Dedifferentiated amniotic fluid mesenchymal stem cell (primary cell): ENCODE results near the gene VAX1.
"Not testable (repeated sequence)": the region's sequence is repeated elsewhere in the genome, so short reads cannot be mapped to it uniquely, and the experiment has no call there.

Source experiments
- DNase-seq: peaks from one replicate; pipeline ENCODE4 v3.0.0-alpha.2; 2016; ENCODE audit errors: extremely low spot score

Gene VAX1

DNA sequence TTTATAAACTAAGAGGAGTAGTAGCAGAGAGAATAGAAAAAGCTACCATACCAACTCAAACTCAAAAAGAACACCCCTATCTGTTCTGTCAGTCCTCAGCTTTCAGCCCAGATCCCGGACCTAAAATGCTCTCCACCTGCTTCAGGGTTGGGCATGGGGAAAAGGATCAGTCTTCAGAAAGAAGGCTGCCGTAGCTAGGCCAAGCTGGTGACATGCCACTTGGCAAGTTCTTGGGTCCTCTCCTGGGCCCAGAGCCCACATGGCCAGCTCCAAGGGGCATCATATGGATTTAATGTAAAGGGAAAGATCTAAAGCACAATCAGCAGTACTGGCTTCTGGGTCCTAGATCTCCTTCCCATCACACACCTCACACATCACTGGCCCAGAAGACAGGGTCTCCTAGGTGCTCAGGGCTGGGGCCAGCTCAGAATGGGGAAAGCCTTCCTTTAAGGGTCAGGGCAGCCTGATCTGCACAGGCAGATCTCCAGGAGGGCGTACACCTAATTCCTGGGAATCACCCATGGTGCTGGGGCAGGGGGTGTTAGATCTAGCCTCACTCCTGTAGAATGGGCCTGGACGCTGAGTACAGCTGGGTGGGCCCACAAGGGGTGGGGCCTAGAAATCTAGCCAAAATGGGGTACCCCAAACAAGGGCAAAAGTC lies 2.5 kb downstream of the VAX1 start:
- DNase-seq, result no peak

DNA sequence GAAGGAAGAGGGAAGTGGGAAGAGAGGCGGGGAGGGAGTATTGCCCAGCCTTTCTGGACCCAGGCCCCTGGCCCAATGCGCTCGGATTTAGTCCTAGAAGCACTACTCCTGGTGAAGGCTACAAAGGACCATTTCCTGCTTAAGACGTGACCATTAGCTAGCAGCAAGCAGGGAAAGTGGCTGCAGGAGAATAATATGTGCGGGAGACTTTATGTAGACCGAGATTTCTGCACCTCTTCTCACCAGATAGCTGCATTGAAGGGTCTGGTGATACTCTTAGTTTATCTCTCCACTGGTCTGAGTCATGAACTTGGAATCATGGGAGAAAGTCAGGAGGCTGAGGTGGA lies 3.1 kb downstream of the VAX1 start:
- no peak for DNase-seq

DNA sequence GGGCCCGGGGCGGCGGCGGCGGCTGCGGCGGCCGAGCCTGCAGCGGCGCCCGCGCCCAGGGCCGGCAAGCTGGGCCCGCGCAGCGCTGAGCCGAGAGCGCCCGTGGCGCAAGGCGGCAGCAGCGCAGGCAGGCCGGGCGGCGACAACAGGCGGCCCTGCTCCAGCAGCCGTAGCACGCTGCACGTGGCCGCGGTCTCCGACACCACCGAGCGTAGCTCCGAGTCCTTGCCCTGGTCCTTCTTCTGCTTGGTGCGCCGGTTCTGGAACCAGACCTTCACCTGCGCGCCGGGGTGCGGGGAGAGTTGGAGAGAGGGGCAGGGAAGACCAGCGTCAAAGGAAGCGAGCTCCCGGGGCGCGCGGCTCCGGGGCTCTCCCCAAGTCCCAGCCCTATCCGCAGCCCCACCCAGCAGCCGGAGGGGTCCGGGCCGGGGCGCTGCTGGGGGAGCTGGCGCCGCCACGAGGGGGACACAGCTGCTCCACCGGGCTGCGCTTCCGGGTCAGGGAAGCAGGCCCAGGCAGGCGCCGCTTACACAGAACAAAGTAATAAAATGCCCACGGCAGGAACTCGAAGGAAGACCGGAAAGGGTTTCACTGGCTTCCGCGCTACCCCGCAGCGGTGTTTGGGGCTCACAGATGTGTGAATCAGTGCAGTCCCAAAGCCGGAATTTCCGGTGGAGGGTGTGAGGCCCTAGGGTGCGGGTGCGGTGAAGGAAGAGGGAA lies 3.6 kb downstream of the VAX1 start:
- DNase-seq, result no peak

DNA sequence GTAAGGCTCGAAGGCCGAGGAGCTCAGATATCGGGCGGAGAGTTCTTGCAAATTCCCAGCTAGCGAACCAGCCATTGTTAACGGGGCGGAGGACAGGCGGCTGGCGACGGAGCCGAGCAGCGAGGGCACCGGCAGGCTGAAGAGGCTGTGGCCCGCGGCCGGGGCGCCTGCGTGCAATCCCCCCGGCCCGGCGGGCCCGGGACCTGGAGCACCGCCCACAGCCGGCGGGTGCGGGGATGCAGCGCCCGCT lies 4.1 kb downstream of the VAX1 start:
- DNase-seq, result no peak

DNA sequence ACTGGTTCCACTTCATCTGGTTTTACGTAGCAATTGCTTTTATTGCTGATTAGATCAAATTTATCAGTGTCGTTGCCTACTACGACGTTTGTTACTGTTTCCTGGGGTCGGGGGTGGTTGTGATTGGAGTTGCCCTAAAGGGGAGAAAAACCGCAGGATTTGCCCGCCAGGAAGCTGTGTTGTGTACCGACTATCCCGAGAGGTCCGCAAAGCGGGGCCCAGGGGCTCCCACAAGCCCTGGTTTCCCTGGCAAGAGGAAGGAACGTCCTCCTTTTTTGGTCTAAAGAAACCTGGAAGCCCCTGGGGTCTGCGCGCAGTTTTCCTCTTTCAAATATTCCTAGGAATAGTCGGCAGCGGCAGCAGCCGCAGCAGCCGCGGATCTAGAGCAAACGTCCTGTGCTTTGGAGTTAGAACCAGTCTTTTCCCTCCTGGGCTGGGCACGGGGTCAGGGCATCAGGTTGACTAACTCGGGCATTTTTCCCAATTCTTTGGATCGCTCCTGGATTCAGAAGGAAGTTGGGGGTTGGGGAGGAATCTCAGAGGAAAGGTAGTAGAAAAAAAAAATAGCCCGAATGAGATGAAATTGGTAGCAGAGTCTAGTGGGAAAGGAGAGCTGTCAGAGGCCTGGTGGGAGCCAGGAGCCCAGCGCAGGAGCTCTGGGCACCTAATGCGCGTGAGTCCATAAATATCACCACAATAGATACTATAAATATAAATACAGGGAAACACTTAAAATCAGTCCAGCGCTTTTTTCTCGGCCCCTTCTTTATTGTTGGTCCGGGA lies 4.6 kb downstream of the VAX1 start:
- DNase-seq, result no peak

DNA sequence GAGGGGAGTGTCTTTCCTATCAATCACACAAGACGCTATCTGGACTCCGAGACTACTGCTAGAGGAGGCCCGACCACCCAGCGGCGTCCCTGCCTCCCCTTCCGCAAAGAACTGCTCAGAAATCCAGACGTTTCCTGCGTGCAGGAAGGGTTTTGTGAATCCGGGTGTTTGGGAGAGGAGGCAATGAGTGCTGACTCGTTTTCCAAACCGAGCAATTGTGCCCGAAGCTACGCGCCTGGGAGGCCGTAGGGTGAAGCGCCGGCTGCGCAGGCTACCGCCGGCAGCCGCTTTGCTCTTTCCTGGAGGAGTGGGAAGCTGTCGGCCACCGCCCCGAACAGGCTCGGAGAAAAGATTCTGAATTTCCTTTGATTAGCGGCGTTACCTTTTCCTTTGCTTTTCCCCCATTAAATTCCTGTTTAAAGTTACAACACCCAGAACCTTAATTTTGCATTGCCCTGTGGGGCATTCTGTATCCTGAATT lies 5.3 kb downstream of the VAX1 start:
- DNase-seq, result no peak

DNA sequence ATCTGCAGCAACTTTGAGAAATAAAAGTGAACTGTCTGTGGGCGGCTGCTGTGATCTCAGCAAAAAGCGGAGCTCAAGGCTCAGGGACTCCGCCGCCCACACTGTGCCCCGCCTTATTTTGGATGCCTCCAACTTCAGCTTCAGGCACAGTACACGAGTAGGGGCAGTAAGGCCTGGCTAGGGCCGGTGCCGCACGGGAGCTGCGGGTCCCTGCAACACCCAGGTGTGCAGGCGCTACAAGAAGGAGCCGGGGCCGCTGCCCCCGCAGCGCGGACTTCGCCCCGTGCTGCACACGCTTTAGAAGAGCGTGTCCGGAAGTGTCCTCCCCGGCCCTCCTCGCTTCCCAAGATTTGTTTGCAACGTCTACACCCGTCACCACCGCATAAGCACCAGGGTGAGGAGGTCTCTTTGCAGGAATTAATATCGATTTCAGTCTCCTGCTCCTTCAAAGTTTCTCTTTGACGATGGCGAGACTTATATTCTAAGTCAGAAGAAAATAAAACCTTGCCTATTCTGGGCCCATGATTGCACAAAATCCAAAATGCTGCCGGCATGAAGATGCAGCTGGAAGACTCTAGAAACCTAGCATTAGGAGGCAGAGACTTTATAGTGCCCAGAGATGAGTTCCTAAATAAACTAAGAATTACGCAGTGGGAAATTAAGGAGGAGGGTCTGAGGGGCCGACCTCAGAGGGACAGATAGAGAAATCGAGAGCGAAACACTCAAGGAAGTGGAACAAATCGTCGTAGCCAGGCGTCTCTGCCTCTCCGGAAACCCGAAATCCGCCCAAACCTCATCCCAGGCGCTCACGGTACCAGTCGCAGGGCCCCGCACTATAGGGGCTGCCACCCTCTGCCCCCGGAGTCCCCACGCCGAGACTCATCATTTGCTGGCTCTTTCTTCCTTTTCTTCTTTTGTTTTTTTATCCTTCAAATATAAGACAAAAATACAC lies 6.4 kb downstream of the VAX1 start:
- no peak for DNase-seq

DNA sequence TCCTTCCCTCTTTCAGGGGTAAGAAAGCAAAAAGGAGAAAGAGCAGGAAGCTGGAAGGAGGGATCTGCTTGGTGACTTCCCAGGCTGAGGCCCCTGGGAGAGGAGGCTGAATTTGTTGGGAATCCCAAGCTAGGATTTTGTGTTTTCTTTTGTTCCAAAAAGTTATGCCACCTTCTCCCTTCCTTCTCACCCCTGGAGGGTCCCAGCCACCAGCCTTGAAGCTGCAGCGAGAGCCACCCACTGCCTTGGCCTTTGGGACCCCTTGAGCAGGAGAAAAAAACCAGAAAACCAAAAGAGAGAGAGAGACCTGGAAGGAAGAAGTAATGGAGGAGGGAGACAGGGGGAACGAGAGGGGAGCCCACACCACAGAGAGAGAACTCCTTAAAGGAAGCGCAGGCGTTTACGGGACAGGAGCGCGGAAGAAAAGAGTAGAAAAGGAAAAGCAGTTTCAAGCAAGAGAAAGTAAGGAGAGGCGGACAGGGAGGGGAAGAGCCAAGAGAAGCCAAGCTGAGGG lies 7.2 kb downstream of the VAX1 start:
- DNase-seq, result no peak

DNA sequence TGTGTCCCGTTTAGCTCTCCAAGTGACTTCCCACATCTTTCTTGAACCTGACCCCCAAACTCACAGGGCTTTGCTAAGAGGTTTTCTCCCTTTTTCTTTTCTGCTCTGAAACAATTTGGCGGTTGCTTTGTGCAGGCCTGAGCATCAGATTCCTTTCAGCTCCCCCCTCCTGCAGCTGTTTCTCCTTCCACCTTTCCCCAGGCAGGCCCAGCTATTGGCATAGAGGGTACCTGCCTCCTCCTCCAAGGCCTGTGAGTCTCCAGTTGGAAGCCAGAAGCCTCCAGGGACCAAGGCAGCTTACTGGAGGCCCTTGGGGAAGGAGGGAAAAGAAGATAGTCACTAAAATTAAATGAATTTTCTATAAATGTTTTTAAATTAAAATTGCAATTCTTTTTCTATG lies 7.7 kb downstream of the VAX1 start:
- DNase-seq, result no peak

DNA sequence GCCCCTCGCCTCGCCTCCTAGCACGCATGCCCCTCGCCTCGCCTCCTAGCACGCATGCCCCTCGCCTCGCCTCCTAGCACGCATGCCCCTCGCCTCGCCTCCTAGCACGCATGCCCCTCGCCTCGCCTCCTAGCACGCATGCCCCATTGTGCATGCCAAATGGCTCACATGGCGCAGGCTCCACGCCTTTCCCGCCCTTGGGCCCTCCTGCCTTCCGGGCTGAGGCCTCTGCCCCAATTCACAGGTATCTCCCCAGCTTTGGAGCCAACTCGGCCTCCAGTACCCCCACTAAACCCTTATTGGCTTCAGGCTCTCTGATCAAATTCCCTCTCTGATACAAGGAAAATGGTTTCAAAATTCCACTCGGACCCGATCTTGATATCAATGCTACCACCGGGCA lies 11.4 kb downstream of the VAX1 start:
- DNase-seq, result not testable (repeated sequence)

DNA sequence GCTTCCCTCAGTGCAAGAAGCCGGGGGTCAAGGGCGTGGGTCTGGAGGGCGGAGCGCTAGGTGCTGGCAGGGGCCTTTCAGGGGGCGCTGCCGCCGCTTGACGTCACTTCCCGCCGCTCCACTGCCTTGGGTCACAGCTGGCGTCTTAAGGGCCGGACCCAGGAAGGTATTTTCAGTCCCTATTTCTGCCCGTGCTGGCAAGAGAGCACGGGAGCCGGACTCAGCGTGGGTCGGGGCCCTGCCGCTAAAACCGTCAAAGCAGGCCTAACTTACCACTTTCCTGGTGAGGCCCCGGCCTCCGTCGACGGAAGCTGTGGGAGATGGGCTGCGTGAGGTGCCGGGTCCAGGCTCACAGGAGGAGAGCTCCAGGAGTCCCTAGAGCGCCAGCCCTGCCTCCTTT lies 12.0 kb downstream of the VAX1 start:
- no peak for DNase-seq

DNA sequence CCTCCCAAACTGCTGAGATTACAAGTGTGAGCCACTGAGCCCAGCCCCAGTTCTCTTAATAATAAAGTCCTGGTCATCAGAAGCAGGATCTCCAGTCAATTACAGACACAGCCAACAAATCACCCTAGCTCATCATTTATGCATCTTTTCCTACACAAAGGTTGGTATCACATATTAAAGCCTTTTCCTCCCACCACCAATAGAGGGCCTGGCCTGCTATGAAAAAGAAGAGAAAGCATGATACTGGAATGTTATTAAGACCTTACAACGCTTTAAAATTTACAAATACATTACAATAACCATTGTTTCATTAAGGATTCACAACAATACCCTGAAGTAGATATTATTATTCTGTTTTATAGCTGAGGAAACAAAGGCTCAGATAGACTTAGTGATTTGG lies 25.9 kb downstream of the VAX1 start:
- no peak for DNase-seq

DNA sequence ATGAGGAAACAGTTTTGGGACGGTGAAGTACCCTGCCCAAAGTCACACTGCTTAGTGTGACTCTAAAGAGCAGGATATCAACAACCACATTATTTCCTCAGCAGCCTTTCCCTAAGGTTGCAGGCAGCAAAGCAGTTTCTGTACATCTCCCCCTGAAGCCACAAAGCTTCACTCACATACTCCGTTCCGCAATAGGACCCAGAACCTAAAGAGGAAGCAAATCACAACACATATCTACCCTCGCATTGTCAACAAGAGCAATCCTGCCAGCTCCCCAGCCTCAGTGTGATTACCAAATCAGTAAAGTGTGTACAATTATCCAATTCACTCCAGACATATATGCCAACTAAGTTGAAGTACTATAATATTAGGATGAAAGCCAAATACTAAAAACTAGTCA lies 30.8 kb downstream of the VAX1 start:
- no peak for DNase-seq

DNA sequence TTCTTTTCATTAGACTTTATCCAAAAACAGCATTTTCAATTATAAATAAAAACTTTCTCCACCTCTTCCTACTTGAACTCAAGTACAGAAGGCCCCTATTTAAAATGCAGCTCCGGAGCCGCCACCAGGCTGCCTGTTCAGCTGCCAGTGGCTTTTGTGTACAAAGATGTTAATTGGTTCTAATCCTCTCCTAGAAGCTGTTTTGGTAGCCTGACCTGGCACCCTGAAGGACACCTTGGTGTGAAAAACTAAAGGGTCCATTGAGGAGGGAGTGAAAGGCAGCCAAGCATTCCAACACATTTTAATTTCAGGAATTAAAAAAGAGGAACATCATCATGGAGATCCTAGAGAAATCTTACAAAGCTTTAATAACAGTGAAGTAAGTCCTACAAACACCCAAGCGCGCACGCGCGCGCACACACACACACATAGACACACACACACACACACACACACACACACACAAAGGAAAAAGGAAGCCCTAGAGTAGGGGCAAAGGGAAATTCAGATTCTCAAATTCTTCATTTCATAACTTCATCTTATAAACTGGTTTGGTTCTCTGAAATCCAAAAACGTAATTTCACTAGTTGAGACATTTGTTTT lies 41.4 kb downstream of the VAX1 start:
- DNase-seq, result no peak

DNA sequence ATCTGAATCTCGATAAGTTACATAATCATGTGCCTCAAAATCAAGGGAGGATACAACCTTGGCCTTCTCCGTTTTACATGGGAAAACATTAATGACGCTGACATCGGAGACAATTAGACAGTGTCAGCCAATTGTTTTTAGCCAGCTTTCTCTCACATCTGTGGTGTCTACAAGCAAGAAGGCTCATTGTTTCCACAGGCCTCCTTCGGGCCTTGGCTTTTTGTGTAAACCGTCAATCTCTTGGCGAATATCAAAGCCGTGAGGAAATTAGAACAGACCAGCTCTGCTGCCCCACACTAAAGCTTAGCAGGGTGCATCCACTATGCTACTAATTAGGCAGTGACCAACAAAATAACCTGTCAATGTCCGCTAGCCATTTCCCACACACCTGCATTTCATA lies 43.2 kb downstream of the VAX1 start:
- no peak for DNase-seq

DNA sequence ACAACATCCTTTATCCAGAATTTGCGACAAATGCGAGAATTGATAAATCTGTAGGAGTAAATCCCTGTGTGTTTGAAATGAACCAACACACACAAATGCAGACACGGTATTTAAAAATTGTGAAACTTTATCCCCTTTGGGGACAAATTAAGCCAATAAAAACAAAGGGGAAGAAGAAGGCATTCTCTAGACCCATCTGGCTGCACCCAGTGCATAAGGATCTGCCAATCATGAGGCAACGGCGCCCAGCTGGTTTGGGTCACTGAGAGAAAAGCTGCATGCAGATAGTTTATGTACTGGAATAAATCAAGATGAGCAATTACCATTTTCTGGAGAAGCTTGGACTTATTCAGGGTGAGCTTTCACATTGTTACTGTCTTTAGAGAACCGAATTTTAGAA lies 45.7 kb downstream of the VAX1 start:
- DNase-seq, result no peak

DNA sequence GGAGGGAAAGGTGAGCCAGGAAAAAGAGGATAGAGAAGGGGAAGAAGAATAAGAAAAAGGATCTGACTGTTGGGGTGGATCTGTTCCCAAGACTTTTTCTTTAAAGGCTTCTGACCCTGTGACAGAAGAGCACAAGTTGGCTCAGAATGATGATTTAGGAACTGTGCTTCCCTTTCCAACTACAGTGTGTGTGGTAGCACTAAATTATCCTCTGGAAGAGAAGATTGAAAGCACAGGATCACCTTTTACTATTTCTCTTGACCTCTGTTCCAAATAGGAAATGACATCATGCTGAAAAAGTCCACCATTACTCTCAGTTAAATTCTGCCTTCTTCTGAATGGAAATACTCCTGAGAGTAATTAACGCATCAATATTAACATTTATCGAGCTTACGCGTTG lies 47.2 kb downstream of the VAX1 start:
- DNase-seq, result no peak

DNA sequence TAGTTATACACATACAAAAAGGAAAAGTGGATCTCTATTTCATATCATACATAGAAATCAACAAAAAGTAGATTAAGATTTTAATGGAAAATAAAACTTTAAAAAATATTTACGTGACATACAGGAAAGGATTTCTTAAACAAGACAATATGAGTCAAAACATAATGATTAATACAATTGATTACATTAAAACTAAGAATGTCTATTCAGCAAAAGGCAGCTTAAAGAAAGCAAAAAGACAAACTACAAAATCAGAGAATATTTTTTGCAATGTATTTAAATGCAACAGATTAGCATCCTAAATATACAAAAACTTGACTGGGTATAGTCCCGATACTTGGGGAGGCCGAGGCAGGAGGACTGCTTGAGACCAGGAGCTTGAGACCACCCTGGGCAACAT lies 50.5 kb downstream of the VAX1 start:
- no peak for DNase-seq

DNA sequence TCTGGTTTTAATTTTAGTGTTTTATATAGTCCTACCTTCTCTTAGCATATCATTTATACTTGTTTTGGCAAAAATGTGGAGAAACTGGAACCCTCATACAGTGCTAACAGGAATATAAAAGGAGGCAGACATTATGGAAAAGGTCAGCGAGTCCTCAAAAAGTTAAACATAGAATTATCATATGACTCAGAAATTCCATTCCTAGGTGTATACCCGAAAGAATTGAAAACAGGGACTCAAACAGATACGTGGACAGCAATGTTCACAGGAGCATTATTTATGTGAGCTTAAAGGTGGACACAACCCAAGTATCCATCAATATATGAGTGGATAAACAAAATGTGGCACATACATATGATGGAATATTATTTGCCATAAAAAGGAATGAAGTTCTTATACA lies 51.5 kb downstream of the VAX1 start:
- DNase-seq, result no peak

DNA sequence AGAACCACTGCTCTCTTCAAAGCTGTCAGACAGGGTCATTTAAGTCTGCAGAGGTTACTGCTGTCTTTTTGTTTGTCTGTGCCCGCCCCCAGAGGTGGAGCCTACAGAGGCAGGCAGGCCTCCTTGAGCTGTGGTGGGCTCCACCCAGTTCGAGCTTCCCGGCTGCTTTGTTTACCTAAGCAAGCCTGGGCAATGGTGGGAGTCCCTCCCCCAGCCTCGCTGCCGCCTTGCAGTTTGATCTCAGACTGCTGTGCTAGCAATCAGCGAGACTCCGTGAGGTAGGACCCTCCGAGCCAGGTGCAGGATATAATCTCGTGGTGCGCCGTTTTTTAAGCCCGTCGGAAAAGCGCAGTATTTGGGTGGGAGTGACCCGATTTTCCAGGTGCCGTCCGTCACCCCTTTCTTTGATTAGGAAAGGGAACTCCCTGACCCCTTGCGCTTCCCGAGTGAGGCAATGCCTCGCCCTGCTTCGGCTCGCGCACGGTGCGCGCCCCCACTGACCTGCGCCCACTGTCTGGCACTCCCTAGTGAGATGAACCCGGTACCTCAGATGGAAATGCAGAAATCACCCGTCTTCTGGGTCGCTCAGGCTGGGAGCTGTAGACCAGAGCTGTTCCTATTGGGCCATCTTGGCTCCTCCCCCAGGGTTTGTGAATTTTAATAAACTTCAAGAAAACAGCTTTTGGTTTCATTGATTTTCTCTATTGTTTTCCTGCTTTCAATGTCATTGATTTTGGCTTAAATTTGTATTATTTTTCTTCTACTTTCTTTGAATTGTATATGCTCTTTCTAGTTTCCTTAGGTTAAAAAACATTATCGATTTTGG lies 53.4 kb downstream of the VAX1 start:
- not testable (repeated sequence) for DNase-seq
